T-helper 2 cell treated with Interferon-gamma antibody and Interleukin-4, amounts not matched to agents 5 μg/mL and 100 μg/mL, for 36 hours (primary cell): ENCODE measurements around the gene DNAH10.

Experiments
- DNase-seq: peaks from one replicate; pipeline ENCODE4 v3.0.0; 2021; ENCODE audit warnings: low spot score
- H3K27ac Mint-ChIP-seq: one replicate; pipeline ENCODE4 v1.8.0; 2021; ENCODE audit warnings: mild to moderate bottlenecking, mixed read lengths
- H3K27me3 Mint-ChIP-seq: one replicate; pipeline ENCODE4 v1.8.0; 2021; ENCODE audit warnings: low read depth, mixed read lengths
- H3K36me3 Mint-ChIP-seq: one replicate; pipeline ENCODE4 v1.8.0; 2021; ENCODE audit warnings: low read depth, mixed read lengths
- H3K4me1 Mint-ChIP-seq: one replicate; pipeline ENCODE4 v1.8.0; 2021; ENCODE audit warnings: low read depth, mixed read lengths
- H3K4me3 Mint-ChIP-seq: one replicate; pipeline ENCODE4 v1.8.0; 2022; ENCODE audit warnings: mild to moderate bottlenecking, moderate library complexity, mixed read lengths
- H3K9me3 Mint-ChIP-seq: one replicate; pipeline ENCODE4 v1.8.0; 2021; ENCODE audit warnings: mixed read lengths

Gene DNAH10

DNA sequence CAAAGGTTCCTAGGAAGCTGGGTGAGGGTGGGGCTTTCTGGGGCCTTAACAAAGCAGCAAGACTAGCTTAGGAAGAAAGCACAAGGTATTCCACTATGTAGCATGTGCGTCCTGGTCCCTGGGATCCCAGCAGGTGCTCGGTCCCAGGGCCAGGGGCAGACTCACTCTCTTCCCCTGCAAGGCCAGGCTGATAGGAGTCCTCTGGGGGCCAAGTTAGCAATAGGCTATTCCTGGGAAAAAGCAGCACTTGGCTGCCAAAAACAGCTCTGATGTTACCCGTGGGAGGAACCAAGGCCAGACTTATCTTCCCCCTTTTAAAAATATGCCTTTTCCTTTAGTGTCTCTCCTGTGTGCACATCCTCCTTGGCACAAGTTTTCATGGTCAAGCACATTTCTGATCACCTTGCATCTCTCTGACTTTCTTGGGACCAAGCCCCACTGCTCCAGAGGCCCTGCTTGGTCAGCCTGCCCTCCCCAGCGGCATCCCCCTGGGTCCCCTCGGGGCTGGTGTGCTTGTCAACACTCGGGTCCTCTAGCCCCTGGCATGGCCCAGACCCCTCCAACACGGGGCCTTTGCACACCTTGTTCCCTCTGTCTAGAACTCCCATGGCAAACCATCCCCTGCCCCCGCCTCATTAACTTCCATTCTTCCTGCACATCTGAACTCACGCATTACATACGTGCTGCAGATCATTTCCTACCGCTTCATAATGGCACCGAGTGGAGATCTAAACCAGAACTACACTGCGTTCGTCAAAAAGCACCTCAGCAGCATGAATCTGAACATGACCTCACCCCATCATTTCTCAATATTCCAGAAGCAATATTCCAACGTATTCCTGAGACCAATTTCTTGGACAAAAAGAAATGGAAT, 188.6 kb downstream of the DNAH10 start:
- no peak for DNase-seq
- no peak overlapping the region for H3K4me3 Mint-ChIP-seq
- no peaks in the 10 kb centered on the region for H3K27me3 Mint-ChIP-seq
- no peak overlapping the region for H3K27ac Mint-ChIP-seq
- no peaks in the 10 kb centered on the region for H3K36me3 Mint-ChIP-seq
- no peaks in the 10 kb centered on the region for H3K4me1 Mint-ChIP-seq
- no peaks in the 10 kb centered on the region for H3K9me3 Mint-ChIP-seq

DNA sequence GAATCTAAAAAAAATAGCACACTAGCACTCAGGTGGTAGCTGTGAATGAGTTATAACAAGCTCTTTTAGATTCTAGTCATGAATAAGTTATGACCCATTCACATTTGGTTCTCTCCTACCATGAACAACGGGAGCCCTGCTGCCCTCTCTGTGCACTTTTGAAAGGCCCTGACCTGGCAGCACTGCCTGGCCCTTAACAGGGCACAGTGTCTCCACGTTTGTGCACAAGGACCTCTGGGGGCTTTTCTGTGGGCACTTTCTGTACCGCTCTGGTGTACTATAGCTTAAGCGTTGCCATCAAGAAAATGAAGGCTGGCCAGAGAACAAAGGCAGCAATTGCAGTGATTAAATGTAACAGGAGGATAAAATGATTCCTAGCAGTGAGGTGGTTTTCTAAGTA, 189.4 kb downstream of the DNAH10 start:
- no peak for DNase-seq
- no peak overlapping the region for H3K4me3 Mint-ChIP-seq
- no peaks in the 10 kb centered on the region for H3K36me3 Mint-ChIP-seq
- no peaks in the 10 kb centered on the region for H3K4me1 Mint-ChIP-seq
- no peaks in the 10 kb centered on the region for H3K9me3 Mint-ChIP-seq
- H3K27ac Mint-ChIP-seq: no peak overlapping the region
- no peaks in the 10 kb centered on the region for H3K27me3 Mint-ChIP-seq

DNA sequence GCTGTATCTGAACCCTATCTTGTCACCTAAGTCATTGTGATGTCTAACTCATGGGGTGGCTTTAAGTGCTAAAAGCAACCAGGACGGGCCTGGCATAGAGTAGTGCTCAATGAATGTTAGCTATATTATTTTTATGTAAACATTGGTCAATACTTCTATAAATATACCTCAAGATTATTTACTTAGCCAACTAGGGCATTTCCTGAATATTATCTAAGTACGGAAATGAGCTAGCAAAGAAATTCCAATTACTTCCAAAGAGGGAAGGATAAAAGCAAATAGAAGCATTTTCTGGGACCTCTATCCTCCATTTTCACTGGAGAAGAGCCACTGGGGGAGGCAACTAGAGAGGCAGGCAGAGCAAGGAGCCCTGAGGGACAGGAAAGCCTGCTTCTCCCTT, 189.9 kb downstream of the DNAH10 start:
- Mint-ChIP-seq H3K27ac (no peak overlapping the region), H3K4me1 (no peaks in the 10 kb centered on the region), H3K36me3 (no peaks in the 10 kb centered on the region), H3K4me3 (no peak overlapping the region), H3K9me3 (no peaks in the 10 kb centered on the region), H3K27me3 (no peaks in the 10 kb centered on the region)
- DNase-seq: no peak

DNA sequence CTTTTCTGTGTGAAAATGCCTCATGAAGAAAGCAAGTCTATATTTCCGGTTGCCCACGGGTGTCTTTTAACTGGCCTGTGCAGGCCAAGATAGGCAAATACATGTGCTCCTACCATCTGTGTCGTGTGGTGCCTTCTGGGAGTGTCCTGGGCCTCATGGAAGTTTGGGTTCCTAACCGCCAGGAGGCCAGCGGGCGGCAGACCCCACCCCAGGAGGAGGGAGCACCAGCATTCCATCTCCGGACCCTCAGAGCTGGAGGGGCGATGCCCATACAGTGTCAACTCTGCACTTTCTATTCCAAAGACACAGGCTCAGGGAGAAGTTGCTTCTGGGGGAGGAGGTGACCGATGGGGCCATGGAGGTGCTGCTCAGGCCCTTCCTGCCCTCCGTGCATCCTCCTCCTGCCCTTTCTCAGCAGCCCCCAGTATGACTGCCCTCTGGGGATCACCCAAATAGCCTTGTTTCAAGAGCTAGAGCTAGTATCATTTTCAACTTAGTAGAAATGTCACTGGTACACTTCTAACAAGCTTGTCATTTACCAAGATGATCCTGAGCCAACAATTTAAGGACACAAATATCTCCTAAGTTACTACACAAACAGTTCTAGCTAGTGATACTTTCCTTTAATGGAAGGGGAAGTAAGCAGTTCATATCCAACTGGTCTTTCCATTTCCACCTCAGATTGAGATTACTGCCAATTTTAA, 192.7 kb downstream of the DNAH10 start:
- Mint-ChIP-seq H3K9me3 (no peaks in the 10 kb centered on the region), H3K4me1 (no peaks in the 10 kb centered on the region), H3K36me3 (no peaks in the 10 kb centered on the region), H3K27ac (no peak overlapping the region), H3K4me3 (no peak overlapping the region), H3K27me3 (no peaks in the 10 kb centered on the region)
- DNase-seq: no peak

DNA sequence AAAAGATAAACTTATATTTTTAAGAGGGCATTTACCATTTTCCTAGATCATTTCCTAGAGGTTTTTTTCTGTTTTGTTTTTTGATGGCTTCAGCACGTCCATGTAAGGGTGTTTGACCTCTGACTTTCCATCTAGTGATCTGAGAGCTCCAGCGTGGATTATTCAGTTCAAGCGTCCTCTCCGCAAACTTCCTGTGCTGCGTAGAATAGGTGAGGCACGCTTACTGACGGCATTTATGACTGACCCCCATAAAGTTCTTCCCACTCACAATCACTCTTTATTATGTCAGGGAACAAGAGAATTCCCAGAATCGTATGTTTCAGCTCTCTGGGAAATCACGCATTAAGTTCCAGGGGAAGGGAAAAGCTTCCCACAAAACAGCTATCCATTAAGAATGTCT, 194.1 kb downstream of the DNAH10 start:
- H3K4me3 Mint-ChIP-seq: no peak overlapping the region
- no peaks in the 10 kb centered on the region for H3K9me3 Mint-ChIP-seq
- no peaks in the 10 kb centered on the region for H3K4me1 Mint-ChIP-seq
- no peak overlapping the region for H3K27ac Mint-ChIP-seq
- no peaks in the 10 kb centered on the region for H3K36me3 Mint-ChIP-seq
- no peaks in the 10 kb centered on the region for H3K27me3 Mint-ChIP-seq
- DNase-seq: no peak

DNA sequence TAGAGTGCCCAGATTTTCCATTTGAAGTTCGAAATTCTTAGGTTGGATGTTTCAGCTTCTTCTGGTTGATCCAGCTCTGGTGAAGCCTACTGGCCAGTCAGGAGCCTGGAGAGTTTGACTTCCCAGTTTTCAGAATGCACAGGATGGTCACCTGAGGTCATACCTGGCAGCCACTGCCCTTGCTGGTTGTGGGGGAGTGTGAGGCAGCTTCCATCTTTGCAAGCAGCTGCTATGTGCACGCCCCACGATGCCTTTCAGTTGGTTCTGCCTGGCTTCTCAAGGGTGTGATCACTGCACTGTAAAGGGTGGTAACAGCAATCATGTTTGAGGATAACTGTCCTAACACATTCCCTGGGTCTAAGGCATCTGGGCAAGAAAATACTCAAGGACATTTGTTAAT, 195.1 kb downstream of the DNAH10 start:
- H3K9me3 Mint-ChIP-seq: no peaks in the 10 kb centered on the region
- H3K4me1 Mint-ChIP-seq: no peaks in the 10 kb centered on the region
- no peak for DNase-seq
- no peaks in the 10 kb centered on the region for H3K27me3 Mint-ChIP-seq
- no peak overlapping the region for H3K4me3 Mint-ChIP-seq
- H3K27ac Mint-ChIP-seq: no peak overlapping the region
- H3K36me3 Mint-ChIP-seq: no peaks in the 10 kb centered on the region

DNA sequence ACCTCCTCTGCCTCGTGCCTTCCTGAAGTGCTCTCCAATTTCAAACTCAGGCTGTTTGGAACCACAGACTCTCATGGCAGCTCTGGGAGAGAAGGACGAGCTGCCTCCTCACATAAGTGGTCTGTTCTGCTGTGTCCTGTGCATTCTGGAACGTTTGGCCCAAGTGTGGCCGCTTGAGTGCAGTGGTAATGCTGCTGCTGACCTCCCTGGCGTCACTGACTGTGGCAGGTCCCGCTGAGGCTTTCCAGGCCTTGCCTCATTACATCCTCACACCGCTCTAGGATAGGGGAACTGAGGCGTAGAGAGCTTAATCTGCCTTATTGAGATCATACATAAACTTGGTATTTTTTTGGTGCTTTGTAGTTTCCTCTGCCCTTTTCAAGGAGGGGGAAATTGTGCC, 196.4 kb downstream of the DNAH10 start:
- H3K27ac Mint-ChIP-seq: no peak overlapping the region
- H3K4me3 Mint-ChIP-seq: no peak overlapping the region
- H3K36me3 Mint-ChIP-seq: no peaks in the 10 kb centered on the region
- H3K4me1 Mint-ChIP-seq: no peaks in the 10 kb centered on the region
- DNase-seq: no peak
- H3K27me3 Mint-ChIP-seq: peaks cover 7% of the 10 kb centered on the region
- no peaks in the 10 kb centered on the region for H3K9me3 Mint-ChIP-seq

DNA sequence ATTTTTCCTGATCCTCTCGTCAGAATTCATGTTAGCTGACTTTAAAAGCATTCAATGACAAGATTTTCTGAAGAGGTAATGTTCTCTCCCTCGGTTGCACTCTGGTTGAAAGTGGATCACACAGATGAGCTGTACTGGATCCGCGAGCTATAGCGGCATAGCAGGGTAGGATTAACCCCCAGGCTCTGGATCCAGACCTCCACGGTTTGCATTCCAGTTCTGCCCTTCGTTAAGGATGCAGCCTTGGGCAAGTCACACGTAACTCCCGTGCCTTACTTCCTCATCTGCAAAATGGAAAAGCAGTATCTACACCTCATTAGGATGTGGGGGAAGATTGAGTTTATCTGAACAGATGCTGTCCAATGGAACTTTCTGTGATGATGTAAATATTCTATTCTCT, 196.8 kb downstream of the DNAH10 start:
- Mint-ChIP-seq H3K27ac (no peak overlapping the region), H3K4me1 (no peaks in the 10 kb centered on the region), H3K4me3 (no peak overlapping the region), H3K9me3 (no peaks in the 10 kb centered on the region), H3K36me3 (no peaks in the 10 kb centered on the region), H3K27me3 (peaks cover 9% of the 10 kb centered on the region)
- DNase-seq: no peak

DNA sequence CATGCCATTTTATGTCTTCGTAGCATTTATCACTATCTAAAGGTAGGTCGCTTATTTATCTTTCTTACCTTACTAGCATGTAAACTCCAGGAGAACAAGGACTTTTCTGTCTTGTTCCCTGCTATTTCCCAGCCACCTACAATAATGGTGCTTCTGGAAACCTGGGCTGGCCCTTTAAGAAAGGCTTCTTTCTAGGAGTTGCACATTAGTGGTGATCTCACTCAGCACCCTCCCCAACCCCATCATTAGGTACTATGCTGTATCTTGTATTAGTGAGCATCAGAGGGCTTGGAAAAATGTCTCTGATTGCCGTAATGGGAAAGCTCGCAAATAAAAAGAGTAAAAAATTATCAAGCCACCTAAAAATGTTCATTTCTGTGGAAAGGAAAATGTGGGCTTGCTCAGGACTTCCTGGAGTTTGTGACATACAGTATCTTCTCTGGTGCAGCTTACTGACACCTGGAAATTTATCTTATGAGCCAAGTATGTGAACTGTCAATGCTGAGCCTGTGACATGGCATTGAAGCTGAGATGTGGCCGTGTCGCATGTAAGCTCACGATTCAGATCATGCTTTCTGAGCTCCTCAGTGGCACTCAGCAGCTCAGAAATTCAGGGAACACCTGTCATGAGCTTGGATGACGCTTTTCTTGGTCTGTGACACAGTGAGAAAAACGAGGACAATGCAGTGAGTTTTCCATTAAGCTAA, 198.1 kb downstream of the DNAH10 start:
- H3K36me3 Mint-ChIP-seq: no peaks in the 10 kb centered on the region

DNA sequence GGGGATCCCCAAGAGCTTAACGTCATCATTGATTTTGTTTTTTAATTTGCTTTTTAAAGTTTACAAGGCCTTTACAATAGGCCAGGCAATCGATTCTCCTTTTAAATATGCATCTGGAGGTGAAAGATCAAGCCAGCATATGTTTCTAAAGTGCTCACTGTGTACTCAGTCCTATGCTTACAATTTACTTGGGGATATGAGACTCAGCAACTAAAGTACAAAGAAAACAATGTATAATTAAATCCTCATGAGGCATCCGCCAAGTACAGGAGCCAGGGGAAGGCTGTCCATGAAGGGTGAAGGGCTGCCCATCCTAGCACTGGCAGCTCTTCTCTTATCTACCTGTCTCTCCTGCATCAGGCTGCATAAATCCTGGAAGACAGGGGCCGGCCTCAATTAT, 198.8 kb downstream of the DNAH10 start:
- H3K4me1 Mint-ChIP-seq: no peaks in the 10 kb centered on the region
- H3K27ac Mint-ChIP-seq: no peak overlapping the region
- H3K27me3 Mint-ChIP-seq: peaks cover 9% of the 10 kb centered on the region
- no peaks in the 10 kb centered on the region for H3K36me3 Mint-ChIP-seq
- H3K4me3 Mint-ChIP-seq: no peak overlapping the region
- H3K9me3 Mint-ChIP-seq: no peaks in the 10 kb centered on the region
- DNase-seq: no peak

More for the DNA sequence above, 198.1 kb downstream of the DNAH10 start:
- DNase-seq: no peak
- Mint-ChIP-seq H3K9me3 (no peaks in the 10 kb centered on the region), H3K4me3 (no peak overlapping the region), H3K4me1 (no peaks in the 10 kb centered on the region), H3K27ac (no peak overlapping the region), H3K27me3 (peaks cover 9% of the 10 kb centered on the region)

DNA sequence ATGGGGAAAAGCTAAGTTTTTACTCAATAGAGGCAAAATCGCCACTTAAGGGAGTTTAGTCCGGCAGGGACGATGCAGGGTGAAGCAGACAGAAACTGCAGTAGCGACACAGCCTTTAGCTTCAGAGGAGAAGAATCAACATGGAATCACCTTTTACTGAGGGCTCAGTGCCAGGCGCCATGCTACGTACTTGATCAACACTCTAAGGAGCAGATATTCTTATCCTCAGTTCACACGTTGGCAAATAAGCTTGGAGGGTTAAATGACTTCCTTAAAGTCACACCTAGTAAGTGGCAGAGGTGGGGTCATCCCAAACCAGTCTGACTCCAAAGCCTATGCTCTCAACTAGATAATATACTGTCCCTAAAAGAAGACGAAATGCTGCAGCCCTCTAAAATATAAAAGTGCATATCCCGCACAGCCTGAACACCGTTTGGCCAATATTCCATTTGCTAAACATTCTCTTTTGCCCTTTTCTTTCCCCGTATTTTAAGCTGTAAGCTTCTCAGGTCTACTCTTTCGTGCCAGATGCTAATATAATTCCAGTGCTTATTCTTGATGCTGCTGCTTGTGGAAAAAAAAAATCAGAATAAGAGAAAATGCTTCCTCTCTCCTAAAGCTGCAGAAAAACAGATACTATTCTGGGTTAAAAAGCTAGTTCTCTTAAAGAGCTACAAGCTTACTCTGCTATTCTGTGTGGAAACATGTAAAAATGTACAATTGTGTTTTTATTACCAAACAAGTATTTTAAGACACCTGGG, 199.7 kb downstream of the DNAH10 start:
- Mint-ChIP-seq H3K4me3 (no peak overlapping the region), H3K36me3 (no peaks in the 10 kb centered on the region), H3K27me3 (peaks cover 9% of the 10 kb centered on the region), H3K9me3 (no peaks in the 10 kb centered on the region), H3K4me1 (no peaks in the 10 kb centered on the region), H3K27ac (no peak overlapping the region)
- no peak for DNase-seq

DNA sequence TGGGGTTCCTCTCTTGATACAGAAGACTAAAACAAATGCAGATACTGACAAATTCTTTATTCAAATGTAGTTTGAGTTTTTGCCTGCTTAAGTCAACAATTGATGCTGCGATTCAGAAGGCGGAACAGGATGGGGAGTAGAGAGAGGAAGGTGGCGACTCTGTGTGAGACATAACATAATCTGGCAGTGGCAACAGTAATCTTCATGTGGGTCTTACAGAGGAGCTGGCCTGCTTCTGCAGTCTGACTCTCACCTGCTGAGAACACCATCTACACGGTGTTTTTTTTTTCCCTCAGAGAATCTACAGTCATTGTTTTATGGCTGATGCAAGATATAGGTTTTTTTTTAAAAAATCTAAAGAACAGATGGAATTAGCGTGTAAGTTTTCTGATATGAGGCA, 200.4 kb downstream of the DNAH10 start:
- Mint-ChIP-seq H3K4me3 (no peak overlapping the region), H3K36me3 (no peaks in the 10 kb centered on the region), H3K9me3 (no peaks in the 10 kb centered on the region), H3K4me1 (no peaks in the 10 kb centered on the region), H3K27me3 (peaks cover 9% of the 10 kb centered on the region), H3K27ac (no peak overlapping the region)
- DNase-seq: no peak

DNA sequence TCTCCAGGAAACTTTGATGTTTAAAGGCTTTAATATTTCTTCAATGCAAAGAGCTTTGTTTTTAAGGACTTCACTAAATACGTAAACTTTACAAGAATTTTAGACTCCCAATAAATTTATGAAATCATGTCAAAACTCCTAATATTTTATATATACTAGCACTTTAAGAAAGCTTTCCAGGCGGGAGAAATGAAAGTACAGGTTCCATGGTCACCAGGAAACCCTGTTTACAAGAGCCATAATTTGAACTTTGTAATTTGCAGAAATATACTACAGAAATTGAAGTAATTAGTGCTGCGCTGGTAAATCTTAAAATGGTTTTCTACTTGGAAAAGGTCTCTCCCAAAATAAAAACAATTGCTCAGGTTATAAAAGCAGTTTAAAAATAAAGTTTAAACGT, 201.7 kb downstream of the DNAH10 start:
- Mint-ChIP-seq H3K4me3 (no peak overlapping the region), H3K36me3 (peaks cover 1% of the 10 kb centered on the region), H3K27ac (no peak overlapping the region), H3K9me3 (no peaks in the 10 kb centered on the region), H3K4me1 (no peaks in the 10 kb centered on the region), H3K27me3 (peaks cover 9% of the 10 kb centered on the region)
- DNase-seq: no peak
